Ishikawa (cell line): ENCODE data around the gene SRP14.

ENCODE experiments used
- EP300 ChIP-seq: IDR thresholded peaks from 2 replicates; pipeline ENCODE4 v1.6.1; 2012; ENCODE audit warnings: borderline replicate concordance
- FOXM1 ChIP-seq: IDR thresholded peaks from 2 replicates; pipeline ENCODE4 v1.6.1; 2012; ENCODE audit warnings: low read depth, borderline replicate concordance
- MAX ChIP-seq: IDR thresholded peaks from 2 replicates; pipeline ENCODE4 v1.6.1; 2012
- TCF12 ChIP-seq: IDR thresholded peaks from 2 replicates; pipeline ENCODE4 v1.6.1; 2012; ENCODE audit warnings: low read depth
- YY1 ChIP-seq: IDR thresholded peaks from 2 replicates; pipeline ENCODE4 v1.6.1; 2012; ENCODE audit warnings: low read depth

DNA sequence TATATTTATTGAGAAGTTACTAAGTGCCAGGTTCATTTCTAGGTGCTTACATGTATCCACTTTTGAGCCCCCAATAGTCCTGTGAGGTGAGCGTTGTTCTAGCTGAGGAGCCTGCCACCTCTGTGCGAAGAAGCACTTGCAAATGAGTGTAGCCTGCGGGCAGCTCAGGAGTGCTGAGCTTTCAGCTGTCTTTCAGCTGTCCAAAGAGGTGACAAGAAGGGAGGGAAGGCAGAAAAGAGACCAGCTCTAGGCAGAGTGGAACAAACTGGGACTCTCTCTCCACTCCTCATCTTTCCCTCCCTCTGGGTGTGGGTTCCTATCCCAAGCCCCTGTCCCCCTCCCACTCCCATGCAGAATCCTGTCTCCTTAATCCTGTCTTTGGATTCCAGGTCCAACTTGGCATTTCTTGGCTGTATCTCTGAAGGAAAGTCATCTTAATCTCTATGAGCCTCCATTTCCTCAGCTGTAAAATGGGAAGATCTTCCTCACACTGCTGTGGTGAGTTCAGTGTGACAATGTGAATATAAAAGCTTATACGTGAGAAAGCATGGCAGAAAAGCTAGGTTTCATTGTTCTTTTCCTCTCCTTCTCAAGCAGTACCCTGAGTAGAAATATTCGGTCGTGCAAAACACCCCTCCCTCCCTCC is 6.7 kb upstream of the SRP14 start:
- TF ChIP-seq YY1 (no peak), TCF12 (no peak), FOXM1 (no peak), EP300 (no peak), MAX (no peak)
